Inferior parietal cortex (tissue), 1 donor: ENCODE measurements around the gene GATA2.

Experiments
- DNase-seq: peaks from one replicate; pipeline ENCODE4 v3.0.0-alpha.2; 2016; ENCODE audit errors: extremely low spot score

The GATA2 gene

DNA sequence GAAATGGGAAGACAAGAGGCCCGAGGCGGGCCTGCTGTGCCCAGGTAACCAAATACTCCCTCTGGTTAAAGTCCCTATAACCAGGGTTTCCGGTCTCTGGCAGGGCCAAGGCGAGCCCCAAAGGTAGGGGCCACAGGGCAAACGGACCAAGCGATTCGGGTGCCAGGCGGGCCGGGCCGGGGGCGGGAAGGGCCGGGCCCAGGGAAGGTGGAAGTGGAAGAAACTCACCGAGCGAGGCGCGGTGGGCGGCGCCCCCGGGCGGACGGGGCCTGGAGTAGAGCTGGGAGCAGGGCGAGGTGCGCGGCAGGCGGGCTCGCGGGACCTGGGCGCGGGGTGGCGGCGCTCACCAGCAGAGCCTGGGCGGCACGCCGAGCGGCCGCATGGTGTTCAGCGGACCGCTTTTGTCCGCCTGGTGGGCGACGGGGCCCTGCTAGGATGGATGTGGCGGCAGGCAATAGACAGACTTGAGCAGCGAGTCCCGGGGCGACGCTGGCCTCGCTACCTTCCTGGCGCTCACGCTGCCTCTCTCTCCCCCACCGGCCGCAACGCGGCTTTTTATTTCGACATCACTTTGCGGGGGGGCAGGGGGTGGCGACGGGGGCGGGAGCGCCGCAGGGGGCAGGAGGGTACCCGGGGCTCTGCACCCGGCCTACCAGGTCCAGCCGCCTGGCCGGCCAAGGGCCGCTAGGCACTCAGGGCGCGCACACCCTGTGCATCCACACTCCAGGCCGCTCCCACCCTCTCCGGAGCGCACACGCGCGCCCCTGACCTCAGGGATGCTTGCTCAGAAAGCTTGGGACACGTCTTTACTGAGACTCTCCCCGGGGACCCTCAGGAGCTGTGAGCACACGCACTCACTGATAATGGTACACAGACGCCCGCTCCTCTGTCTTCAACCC, at the start of gene GATA2:
Gene GATA2 (minus strand): TSS at position 531 of the 899 bp plus-strand sequence. CDS start 6,170 bp downstream, outside the sequence.
- DNase-seq = no peak

DNA sequence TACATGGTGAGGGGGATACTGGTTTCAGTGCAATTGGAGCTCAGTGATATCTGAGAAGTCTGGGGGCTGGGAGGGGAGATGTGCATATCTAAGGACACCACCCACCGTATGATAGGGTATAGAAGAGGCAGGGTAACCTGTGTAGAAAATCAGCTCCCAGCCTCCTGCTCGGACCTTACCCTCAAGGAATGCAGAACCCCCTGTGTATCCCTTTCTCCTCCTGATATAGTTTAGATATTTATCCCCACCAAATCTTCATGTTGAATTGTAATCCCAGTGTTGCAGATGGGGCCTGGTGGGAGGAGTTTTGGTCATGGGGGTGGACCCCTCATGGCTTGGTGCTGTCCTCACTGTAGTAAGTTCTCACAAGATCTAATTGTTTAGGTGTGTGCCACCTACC, 48.2 kb upstream of the GATA2 start:
- no peak for DNase-seq

DNA sequence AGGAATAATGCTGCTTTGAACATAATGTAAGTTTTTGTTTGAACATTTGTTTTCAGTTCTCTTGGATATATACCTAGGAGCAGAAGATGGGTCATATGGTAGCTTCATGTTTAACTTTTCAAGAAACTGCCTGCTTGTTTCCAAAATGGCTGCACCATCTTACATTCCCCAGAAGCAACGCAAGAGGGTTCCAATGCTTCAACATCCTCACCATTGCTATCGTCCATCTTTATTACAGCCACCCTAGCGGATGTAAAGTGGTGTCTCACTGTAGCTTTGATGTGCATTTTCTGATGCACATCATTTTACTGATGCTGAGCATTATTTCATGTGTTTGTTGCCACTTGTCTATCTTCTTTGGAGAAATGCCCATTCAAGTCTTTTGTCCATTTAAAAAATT, 46.4 kb upstream of the GATA2 start:
- no peak for DNase-seq

DNA sequence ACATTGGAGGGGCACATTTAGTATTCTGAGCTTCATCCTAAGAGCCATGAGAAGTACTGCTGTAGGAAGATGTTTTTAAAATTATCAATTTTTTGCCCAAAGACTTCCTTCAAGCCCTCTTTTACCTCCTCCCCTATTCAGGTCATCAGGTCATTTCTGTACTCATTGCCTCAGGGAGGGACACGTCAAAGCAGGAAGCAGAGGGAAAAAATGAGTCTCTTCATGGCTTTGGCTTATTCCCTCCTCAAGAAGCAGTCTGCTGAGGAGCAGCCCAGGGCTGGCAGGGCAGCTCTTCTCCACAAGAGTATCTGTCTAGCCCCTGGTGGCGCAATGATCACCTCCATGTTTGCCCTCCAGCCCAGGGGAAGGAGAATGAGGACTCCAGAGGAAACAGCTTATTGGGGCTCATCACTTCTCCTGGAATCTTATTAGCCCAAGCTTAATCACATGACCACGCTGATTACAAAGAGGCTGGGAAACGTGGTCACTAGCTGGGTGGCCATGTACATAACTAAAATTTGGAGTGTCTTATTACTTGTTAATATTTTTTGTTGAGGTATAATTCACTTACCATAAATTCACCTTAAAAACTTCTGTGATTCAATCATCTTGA, 44.2 kb upstream of the GATA2 start:
- no peak for DNase-seq

DNA sequence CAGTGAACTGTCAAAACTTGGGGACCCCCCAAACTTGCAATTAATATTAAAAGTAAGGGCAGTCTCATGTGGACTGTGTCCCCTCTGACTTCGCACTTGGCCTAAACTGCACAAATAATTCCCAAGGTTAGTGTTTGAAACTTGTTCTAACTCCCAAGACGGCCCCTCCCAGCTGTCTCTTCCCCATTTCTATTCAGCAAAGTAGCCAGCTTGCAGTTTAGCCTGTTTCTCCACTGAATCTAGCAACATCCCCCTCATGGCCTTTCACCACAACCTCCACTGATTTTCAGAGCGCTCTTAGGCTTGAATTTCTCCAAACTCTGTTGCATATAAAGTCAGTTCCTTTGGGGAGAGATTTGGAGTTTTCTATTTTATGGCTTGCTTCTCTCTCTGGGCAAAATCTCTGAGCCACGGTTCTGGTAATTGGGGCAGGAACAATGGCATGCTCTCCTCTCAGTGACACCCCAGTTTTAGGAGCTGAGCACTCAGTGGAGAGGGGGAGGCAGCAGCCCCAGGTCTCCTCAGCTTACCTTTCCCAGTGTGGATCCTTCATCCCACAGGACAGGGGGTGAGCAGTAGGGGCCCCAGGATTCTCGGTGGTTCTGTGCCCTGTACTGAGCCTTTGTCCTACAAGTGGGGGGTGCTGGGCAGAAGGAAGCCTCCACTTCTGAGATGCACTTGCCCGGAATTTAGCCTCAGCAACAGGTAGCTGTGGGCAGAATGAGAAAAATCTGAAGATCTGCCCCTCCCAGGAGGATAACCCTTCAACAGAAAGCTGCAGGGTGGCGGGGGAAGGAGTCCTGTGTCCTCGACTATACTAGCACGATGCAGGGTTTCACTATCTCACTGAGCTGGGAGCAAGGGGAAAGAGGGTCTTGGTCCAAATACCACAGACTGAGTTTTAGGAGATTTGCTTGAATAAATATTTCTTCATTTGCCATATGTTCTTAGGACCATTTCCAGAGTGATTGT, 39.3 kb upstream of the GATA2 start:
- DNase-seq = no peak

DNA sequence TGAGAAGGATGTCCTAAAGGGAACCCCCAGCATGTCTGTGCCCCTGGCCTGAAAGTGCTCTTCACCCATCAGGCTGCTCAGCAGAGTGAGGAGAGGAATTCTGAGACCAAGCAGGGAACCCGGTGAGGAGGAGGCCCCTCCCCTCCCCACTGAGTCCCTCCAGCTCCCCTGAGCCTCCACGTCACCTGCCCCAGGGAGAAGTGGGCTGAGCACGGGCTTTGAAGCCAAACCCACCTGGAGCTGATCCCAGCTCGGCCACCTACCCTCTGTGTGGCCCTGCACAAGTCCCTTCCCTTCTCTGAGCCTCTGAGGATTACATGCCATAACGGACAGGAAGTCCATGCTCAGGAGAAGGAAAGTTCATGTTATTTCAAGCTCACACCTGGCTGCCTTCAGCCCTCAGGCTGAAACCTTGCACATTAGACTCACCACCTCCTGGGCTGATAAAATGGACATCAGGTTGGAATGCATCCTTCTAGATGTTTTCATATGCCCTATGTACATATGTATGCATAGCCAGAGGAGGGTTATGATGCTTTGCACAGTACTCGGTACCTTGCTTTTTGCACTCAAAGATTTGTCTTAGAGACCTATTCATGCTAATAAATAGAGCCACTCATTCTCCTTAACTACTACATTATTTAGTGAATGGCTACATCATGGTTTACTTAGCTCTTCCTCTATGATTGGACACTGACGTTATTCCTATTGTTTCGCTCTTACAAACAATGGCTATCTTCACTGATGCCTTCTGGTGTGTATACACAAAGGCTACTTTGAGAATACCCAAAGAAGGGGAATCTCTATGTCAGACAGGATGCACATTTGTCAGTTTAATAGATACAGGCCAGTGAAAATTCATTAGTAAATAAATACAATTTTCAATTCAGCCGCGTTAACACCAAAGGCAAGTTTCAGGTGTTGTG, 31.6 kb upstream of the GATA2 start:
- peak; percentile 5 for DNase-seq

DNA sequence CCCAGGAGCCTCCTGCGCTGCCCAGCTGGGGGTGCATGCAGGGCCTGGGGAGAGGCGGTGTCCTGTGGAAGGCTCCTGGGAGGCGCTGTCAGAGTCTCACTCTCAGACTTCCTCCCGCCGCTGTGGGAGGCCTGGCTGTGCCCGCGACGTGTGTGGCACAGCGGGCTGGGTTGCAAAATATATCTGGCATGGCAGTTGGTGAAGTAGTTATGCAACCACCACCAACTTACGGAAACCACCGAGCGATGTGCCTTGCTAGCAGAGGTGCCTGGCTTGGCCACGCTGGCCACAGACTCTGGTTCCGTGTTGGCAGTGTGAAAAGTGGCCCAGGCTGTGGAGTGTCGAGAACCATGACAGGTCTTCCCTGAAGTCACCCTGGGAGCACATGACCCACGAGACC, 30.6 kb upstream of the GATA2 start:
- DNase-seq = no peak

DNA sequence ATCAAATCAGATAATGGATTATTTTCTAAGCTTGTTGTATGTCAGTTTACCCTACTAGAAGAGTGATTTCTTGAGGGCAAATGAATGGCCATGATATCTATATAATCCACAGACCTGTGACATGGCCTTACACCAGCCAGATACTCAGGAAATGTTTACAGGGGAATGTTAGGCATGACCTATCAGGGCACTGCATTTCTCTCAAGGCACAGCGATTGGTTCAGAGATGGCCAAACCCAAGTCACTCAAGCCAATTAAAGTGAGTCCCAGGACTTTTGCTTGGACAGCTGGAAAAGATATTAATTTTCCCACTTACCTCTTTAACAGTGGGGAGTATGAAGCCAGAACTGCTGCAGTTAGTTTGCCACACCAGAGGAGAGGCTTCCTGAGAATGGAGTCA, 28.7 kb upstream of the GATA2 start:
- DNase-seq = no peak

DNA sequence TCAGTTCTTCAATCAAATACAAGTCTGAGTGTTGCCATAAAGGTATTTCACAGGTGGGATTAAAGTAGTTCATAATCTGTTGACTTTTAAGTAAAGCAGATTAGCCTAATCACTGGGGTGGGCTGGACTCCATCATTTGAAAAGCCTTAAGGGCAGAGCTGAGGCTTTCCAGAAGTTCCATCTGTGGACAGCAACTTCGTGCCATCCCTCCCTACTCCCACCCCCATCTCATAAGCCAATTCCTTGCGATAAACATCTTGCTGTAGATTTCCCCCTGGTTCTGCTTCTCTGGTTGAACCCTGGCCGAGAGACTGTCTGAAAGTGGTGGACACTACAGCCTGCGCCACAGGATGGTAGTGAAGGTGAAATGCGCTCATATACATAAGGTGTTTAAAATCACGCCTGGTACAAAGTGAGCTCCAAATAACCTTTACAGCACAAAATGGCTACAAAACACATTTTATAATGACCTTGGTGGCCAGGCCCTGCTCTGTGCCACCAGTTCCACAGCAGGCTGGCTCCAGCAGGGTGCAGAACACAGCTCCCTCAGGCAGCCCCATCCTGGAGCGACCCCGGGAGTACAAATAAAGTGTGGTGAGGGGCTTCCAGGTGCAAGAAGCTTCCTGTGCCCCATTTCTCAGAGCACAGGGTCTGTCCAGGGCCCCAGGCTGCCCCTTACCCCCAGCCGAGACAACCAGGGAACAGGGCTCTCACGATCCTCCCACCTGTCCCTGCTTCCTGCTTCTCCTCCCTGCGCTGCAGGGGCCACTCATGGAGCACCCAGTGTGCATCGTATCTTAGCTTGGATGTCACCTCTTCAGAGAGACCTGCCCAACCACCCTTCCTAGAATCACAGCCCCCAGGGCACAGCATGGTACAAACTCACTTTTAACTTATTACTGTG, 25.8 kb upstream of the GATA2 start:
- DNase-seq = no peak

DNA sequence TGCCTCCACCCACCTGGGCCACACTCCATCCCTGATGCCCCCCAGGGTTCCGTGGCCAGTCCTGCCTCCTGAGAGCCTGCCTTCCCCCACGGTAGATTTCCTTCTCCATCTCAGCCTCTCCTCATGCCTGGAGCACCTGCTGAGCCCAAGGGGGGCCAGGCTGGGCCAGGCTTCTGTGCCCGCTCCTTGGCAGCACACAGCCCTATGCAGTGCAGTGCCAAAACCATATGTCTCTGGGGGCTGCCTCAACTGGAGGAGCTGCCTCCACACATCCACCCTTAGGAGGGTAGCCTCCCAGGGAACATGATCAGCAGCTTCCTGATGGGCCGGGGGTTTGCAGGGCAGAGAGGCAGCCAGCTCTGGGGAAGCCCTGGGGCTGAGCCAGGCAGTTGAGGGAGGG, 24.6 kb upstream of the GATA2 start:
- DNase-seq = no peak

DNA sequence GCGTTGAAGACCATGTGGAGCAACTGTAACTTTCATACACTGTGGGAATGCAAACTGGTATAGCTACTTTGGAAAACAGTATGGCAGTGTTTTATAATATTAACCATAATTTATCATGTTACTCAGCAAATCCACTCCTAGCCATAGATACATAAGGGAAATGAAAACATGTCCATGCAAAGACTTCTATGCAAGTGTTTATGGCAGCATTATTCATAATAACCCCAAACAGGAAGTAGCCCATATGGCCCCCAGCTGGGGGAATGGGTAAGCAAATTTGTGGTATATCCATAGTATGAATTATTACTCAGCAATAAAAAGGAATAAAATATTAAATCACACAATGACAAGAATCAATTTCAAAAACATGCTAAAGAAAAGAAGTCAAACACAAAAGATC, 23.0 kb upstream of the GATA2 start:
- no peak for DNase-seq

DNA sequence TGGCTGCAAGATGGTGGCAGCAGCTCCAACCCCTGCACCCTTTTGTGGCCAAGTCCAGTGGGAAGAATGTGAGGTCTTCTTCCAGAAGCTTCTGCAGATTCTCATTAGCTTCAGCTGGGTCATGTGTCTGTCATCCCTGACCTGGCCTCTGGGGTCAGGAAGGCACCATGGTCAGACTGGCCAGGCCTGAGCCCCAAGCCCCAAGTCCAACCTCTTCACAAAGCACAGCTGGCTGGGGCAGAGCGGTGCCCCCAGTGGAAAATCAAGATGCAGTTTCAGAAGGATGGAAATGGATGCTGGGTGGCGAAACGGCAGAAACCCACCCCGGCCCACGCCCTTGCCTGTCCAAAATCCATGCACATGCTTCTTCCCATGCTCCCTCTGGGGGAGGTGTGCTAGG, 15.9 kb upstream of the GATA2 start:
- no peak for DNase-seq

DNA sequence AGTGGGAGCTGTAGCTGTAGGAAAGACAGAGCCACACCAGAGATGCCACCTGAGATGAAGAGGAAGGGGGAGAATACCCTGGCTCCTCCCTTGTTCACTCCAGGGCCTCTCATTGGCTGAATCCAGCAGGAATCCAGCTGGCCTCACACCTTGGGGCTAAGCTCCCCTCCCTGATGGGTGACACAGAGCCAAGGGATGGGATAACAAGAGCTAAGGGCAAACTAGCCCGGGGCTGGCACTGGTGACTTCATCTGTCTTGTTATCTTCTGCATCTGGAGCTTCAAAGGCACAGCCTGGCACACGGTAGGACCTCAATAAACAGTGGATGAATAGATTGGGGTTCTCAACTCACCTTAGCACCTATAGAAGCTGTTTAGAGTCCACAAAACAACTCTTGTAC, 13.8 kb upstream of the GATA2 start:
- DNase-seq = no peak

DNA sequence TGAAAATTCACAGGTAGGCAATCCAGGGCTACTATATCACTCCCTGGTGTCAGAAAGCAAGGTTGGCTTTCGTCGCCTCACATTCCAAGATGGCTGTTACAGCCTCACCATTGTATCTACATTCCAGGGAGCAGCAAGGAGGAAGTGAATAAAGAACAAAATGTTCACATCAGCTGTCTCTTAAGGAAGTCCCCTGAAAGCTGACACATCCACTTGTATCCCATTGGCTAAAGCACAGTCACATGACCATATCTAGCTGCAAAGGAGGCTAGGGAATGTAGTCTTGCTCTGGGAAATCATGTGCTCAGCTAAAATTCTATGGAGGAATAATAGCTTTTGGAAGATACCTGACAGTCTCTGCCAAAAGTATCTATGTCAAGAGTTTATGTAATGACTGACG, 12.8 kb upstream of the GATA2 start:
- no peak for DNase-seq

DNA sequence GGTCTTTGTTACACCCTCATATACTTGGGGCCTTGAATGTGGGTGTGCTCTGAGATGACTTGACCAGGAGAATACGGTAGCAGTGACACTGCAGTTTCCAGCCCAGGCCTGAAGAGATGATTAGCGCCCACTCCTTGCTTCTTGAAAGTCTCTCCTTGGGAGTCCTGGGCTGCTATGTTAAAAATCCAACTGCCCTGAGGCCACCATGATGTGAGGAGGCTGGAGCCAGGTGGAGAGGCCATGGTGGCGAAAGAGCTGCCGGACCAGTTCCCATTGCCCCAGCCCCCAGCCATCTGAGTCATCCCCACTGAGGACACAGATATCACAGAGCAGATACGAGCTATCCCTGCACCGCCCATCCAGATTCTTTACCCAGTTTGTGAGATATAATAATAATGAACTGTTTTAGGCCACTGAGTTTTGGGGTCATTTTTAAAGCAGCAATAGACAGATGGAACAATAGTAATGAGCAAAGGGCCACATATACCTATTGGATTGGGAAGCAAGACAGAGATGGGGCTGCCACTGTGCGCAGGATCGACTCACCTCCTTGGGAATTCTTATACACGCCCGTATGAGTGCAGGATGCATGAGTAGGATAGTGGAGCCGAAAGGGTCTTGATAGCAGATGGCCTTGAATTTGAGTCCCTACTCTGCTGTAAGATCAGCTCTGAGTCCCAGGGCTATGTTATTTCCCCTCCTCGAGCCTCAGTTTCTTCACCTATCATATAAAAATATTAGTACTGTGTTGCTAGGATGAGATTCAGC, 12.1 kb upstream of the GATA2 start:
- DNase-seq = no peak

DNA sequence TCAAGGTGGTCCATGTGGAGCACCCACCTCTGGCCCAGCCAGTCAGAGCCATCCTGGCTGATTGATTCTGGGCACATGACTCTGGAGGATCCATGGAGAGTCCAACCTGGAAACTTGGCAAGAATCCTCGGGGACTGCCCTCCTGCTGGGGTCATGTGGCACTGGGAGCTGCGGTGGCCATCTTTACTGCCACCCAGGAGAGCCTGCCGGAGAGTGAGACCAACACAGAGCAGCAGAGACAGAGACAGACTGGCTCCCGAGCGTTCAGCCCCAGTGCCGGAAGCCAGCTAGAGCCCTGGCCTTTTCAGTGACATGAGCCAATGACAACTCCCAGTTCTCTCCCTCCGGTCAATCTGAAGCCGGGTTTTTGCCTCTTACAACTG, 11.5 kb upstream of the GATA2 start:
- no peak for DNase-seq

DNA sequence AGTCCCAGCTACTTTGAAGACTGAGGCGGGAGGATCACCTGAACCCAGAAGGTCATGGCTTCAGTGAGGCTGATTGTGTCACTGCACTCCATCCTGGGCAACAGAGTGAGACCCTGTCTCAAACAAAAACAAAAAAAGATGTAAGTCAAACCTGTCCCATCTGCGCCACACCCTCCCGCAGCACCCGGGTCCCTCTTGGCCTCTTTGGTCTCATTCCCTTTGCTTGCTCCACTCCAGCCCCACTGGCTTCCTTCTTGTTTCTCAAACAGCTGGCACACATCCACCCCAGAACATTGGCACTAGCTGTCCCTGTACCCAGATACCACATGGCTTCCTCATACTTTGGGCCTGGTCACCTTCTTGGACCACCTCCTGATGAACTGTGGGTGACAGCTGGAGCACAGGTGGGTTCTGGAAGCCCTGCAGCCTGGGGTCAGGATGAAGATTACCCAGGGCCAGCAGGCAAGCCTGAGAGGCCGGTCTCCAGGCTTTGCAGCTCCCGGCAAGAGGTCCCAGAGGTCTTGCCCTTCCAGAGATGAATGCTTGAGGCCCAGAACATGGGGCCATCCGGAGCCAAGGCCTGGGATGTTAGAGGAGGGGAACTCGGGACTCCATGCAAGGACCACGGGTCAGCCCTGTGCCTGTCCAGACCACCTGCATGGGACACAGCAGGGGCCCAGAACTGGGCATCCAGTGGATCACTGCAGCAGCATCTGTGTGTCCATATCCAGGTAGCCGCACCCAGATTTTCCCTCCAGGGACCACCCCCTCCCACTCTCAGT, 10.9 kb upstream of the GATA2 start:
- no peak for DNase-seq

DNA sequence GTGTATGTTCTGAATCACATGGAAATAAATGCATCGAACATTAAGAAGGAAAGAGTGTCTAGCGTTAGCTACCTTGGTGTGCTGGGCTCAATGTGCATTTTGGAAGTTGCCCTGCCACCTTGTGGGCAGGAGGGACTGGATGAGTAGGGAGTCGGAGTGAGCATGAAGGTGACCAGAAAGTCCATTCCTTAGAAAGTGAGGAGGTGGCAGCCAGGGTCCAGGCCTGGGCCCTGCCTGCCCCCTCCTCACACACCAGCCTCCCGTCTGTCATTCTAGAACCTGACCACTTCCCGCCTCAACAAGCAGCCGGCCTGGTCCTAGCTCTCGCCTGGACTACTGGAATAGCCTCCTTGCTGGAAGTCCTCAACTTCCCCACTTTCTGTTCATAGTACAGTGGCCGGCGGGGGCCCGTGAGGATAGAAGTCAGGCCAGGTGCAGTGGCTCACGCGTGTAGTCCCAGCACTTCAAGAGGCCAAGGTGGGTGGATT, 10.2 kb upstream of the GATA2 start:
- DNase-seq = no peak
